A549 (cell line): Measurements from ENCODE around the gene RAP1B.

Experiments used
- BCL3 ChIP-seq: fragments of >200 bp; sonication (Bioruptor Twin); formaldehyde crosslinking; IDR thresholded peaks from 3 replicates; pipeline ENCODE4 v1.6.1; 2016
- CEBPB ChIP-seq, 2 experiments: fragments of >200 bp in 1 of 2; sonication (Bioruptor Twin) in 1 of 2; formaldehyde crosslinking in 1 of 2; IDR thresholded peaks; 2 replicates each; pipeline ENCODE4 v1.6.1; 2012 to 2016
- CTCF ChIP-seq: fragments of >200 bp; sonication (Bioruptor Twin); formaldehyde crosslinking; IDR thresholded peaks from 3 replicates; pipeline ENCODE4 v1.5.1; 2016
- ELK1 ChIP-seq: fragments of 150-350 bp; IDR thresholded peaks from 2 replicates; pipeline ENCODE4 v1.6.1; 2014; ENCODE audit warnings: low read depth, mild to moderate bottlenecking, low read length
- ESRRA ChIP-seq: fragments of 150-350 bp; IDR thresholded peaks from 2 replicates; pipeline ENCODE4 v1.6.1; 2014; ENCODE audit warnings: mild to moderate bottlenecking, low read length, borderline replicate concordance
- GATA3 ChIP-seq: IDR thresholded peaks from 2 replicates; pipeline ENCODE4 v1.6.1; 2012; ENCODE audit warnings: borderline replicate concordance
- MAZ ChIP-seq: fragments of 150-350 bp; IDR thresholded peaks from 2 replicates; pipeline ENCODE4 v1.6.1; 2014; ENCODE audit warnings: antibody characterized with exemption, low read depth, low read length, borderline replicate concordance
- PHF8 ChIP-seq: fragments of 200-600 bp; sonication (generic); IDR thresholded peaks from 2 replicates; pipeline ENCODE4 v1.6.1; 2016; ENCODE audit warnings: low read depth, mild to moderate bottlenecking, antibody characterized with exemption, moderate library complexity, borderline replicate concordance
- RFX5 ChIP-seq: fragments of 450-650 bp; IDR thresholded peaks from 2 replicates; pipeline ENCODE4 v1.7.1; 2014; ENCODE audit warnings: antibody characterized with exemption, mild to moderate bottlenecking, moderate library complexity

- TF ChIP-seq CTCF (no peak), ELK1 (no peak), BCL3 (no peak), MAZ (no peak), PHF8 (0 out of 2 replicates have a peak, but pooled peaks have one; percentile 3), ESRRA (no peak), GATA3 (no peak), CEBPB (IDR thresholded peaks at IDR 0.05) (no peak), RFX5 (no peak)
Measured at GRCh38 chr12:68686262-68686594, 75.5 kb downstream of the RAP1B start.
